ENCODE measurements around the gene PABPN1L. TPM values are rescaled to one million over a fixed set of nuclear protein-coding genes. Genes with fewer than 3 reads are reported as not detected.

The PABPN1L gene
- total and polyA plus RNA-seq, 2 experiments from 2014 or later, result not detected

DNA sequence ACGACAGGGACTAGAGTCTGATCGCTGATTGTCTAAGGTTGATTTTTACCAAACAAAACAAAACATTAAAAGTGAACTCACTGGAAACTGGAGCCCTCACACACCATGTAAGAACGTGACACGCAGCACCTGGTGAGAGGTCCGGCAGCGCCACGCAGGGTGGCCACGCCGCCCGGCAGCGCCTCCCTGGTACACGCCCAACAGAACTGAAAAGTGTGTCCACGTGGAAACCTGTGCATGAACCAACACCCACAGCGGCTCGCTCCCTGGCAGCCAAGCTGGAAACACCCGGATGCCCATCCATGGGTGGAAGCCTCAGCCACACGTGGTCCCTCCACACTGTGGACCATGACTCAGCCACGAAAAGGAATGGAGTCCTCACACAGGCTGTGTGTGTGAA, 18.8 kb downstream of the PABPN1L start (continued):
- TF ChIP-seq ETS1 (IDR thresholded peaks at IDR 0.05) (no peak), EZH2phosphoT487 (IDR thresholded peaks at IDR 0.05; ENCODE audit: unreplicated experiment) (no peak), REST (IDR thresholded peaks at IDR 0.05; ENCODE audit: unreplicated experiment) (no peak), CTCF (conservative IDR thresholded peaks at IDR 0.05; ENCODE audit: low read depth in 2 of 2) (no peak), CREB1 (CRISPR knock-in tag; IDR thresholded peaks at IDR 0.05; ENCODE audit: low read depth) (no peak)

DNA sequence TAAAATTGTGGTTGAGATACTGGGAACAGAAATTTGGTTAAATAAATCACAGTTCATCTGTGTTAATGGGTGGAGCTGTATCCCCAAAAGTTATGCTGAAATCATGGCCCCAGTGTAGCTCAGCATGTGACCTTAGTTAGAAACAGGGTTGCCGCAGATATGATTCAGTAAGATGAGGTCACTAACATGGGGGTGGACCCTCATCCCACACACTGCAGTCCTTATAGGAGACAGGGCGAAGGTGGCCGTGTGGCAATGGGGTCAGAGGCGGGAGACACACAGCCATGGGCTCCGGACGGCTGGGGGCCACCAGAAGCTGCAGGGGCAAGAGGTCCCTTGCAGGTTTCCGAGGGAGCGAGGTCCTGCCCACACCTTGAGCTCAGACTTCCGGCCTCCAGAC, 20.4 kb downstream of the PABPN1L start:
- Mint-ChIP-seq H3K27me3 (ENCODE audit: insufficient read depth, low read depth, poor library complexity) (peaks cover 10% of the 10 kb centered on the region), H3K27ac (no peak overlapping the region), H3K9me3 (no peaks in the 10 kb centered on the region), H3K4me3 (no peak overlapping the region), H3K4me1 (0 out of 3 replicates have a peak, but pooled peaks cover 3% of the 10 kb centered on the region), H3K36me3 (ENCODE audit: low read depth) (peaks cover 9% of the 10 kb centered on the region; the same call in 2 of the 3 replicates)
- Histone ChIP-seq H3K4me3 (no peak overlapping the region), H3K79me2 (replicated peaks; ENCODE audit: insufficient read depth) (no peaks in the 10 kb centered on the region), H3K4me1 (ENCODE audit: insufficient read depth) (no peaks in the 10 kb centered on the region), H3F3A (replicated peaks; ENCODE audit: low read depth) (no peaks in the 10 kb centered on the region), H3K27ac (ENCODE audit: low read depth) (no peak overlapping the region), H3K27me3 (ENCODE audit: insufficient read depth) (no peaks in the 10 kb centered on the region), H2AFZ (no peak overlapping the region), H4K20me1 (replicated peaks; ENCODE audit: insufficient read depth) (no peaks in the 10 kb centered on the region), H3K4me2 (no peak overlapping the region), H3K36me3 (ENCODE audit: insufficient read depth) (no peaks in the 10 kb centered on the region), H3K9me2 (ENCODE audit: insufficient read depth) (no peaks in the 10 kb centered on the region)
- no peak for ATAC-seq
- no peak for DNase-seq (ENCODE audit: low spot score)
- TF ChIP-seq ZNF462 (CRISPR knock-in tag; IDR thresholded peaks at IDR 0.05) (no peak), REST (IDR thresholded peaks at IDR 0.05; ENCODE audit: unreplicated experiment) (no peak), JUNB (IDR thresholded peaks at IDR 0.05; ENCODE audit: unreplicated experiment) (no peak)

All from GM23338 (cell line).